Activated effector memory CD4-positive, alpha-beta T cell treated with Interleukin-2 at 50 U/mL for 16 hours (primary cell): ENCODE data around the gene MBD3.
A peak's percentile ranks its signal among the peaks of the same experiment; 100 is the strongest.
"Not testable (repeated sequence)": the region's sequence is repeated elsewhere in the genome, so short reads cannot be mapped to it uniquely, and the experiment has no call there.

Source experiments
- DNase-seq: peaks from one replicate; pipeline ENCODE4 v3.0.0-alpha.2; 2020

MBD3 gene, protein sequence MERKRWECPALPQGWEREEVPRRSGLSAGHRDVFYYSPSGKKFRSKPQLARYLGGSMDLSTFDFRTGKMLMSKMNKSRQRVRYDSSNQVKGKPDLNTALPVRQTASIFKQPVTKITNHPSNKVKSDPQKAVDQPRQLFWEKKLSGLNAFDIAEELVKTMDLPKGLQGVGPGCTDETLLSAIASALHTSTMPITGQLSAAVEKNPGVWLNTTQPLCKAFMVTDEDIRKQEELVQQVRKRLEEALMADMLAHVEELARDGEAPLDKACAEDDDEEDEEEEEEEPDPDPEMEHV

DNA sequence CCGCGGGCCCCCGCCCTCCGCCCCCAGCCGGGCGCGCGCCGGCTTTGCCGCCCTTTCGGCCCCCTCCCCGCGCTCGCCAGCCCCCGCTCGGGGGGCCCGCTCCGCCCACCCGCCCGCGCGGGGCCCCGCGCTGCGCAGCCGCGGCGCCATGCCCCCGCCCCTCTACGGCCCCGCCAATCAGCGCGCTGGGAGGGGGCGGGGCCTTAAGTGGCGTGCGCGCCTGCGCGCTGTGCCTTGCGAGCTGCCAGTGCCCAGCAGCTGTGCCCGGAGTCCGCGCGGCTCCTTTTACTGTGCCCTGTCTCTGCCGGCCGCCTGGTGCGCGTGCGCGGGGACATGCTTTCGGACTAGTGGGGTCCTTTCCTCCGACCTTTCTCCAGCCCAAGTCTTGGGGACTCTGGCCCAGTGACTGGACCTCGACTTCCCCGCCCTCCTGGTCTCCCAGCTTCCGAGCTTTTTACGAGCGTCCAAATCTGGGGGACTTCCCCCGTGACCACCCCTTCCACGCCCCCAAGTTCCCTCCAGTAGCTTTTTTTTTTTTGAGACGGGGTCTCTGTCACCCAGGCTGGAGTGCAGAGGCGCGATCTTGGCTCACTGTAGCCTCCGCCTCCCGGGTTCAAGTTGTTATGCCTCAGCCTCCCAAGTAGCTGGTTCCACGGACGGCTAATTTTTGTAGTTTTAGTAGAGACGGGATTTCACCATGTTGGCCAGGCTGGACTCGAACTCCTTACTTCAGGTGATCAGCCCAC lies at the start of gene MBD3:
TSS of gene MBD3 (minus strand) at position 111 of the 746 bp plus-strand sequence. CDS start 234 bp downstream, outside the sequence.
- DNase-seq, result peak; percentile 81

DNA sequence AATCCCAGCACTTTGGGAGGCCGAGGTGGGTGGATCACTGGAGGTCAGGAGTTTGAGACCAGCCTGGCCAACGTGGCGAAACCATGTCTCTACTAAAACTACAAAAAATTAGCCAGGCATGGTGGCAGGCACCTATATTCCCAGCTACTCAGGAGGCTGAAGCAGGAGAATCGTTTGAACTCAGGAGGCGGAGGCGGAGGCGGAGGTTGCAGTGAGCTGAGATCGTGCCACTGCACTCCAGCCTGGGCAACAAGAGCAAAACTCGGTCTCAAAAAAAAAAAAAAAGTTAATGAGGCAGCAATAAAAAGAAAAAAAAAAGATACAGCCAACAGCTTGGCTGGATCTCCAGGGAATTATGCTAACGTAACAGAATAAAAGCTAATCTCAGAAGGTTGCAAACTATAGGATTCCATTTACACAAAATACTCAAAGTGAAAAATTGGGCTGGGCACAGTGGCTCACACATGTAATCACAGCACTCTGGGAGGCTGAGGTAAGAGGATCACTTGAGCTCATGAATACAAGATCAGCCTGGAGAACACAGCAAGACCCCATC lies 48.3 kb upstream of the MBD3 start:
- DNase-seq, result not testable (repeated sequence)

DNA sequence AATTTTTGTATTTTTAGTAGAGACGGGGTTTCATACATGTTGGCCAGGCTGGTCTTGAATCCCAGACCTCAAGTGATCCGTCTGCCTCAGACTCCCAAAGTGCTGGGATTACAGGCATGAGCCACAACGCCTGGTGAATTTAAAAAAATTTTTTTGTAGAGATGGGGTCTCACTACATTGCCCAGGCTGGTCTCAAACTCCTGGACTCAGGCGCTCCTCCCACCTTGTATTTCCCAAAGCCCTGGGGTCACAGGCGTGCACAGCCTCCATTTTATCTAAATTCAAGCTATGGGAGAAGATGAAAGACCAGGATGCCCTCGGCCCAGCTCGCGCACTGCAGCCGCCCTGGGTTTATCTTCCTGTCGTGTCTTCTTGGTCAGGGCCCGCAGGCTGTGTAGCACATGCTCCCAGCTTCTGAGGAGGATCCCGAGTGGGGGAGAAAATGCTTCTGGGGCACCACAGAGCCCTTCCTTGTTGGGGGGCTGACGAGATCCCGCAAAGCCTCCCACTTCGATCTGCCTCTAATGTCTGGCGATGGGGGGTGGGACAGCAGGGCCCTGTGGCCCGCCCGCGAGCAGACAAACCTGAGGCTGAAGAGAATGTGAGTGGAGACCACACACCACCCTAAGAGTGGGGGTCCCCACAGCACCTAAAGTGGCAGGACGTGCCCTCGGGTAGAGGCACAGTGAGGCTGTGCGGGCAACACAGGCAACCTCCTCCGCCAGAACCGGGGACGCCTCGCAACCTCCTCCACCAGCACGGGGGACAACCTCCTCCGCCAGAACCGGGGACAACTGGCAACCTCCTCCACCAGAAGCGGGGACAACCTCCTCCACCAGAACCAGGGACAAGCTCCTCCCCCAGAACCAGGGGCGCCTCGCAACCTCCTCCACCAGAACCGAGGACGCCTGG lies 43.9 kb upstream of the MBD3 start:
- DNase-seq, result no peak

DNA sequence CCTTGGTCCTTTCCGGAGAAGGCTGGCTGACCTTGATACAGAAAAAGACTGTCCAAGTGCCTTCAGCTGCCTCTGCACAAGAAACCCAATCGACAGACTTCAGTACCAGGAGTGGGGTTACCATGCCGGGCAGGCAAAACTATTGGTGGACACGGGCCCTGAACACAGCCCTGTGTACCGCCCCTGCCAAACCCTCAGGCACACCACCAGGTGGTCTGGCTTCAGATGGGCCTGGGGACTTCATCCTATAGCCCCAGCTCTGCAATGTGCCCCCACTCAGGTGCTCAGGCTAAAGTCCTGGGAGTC lies 42.2 kb upstream of the MBD3 start:
- no peak for DNase-seq

DNA sequence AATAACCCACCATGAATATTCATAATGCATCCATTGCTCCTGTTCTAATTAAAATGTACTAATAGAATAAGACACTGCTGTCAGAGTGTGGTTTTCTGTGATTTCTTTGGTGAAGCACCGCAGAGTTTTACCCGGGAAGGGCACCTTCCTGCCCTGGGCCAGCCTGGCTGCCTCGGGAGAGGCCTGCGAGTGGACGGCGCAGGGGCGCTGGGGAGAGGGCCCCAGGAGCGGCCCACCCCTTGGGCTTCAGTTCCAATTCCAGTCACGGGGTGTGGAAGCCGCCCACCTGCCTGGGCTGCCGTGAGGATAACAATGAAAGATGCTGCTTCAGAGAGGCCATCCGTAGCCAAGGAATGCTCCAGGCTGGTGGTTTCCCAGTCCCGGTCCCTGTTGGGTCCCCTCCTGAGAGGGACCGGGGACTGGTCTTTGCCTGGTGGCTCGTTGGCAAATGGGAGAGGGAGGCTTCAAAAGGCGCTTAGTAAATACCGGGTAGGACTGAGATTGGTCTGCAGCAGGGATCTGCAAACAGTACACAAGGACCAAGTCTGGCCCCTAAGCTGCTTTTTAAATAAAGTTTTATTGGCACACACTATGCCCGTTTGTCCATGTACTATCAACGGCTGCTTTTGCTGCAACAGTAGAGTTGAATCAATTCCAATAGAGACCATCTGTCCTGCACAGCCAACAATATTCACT lies 41.7 kb upstream of the MBD3 start:
- DNase-seq, result no peak

DNA sequence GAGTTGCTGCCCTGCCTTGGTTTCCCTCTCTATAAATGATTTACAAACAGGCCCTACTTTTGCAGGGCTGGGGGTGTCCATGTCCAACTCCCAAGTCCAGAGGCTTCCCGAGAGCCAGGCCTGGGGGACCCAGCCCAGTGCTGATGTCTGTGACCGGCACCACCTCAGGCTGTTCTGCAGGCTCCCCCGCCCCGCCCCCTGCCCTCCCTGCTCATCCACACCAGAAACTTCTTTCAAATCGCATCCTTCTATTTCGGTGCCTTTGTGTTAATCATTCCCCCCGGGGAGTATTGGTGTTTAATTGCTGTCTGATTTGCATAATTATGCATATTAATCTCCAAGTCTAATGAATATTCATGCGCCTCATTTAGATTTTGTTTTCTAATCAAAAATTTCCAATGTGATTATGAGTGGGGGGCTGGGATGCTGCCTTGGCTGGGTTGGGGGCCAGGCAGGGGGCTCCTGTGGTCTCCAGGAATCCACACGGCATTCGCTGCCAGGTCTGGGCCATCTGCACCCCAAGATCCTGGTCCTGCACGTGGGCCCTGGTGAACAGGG lies 40.7 kb upstream of the MBD3 start:
- no peak for DNase-seq

DNA sequence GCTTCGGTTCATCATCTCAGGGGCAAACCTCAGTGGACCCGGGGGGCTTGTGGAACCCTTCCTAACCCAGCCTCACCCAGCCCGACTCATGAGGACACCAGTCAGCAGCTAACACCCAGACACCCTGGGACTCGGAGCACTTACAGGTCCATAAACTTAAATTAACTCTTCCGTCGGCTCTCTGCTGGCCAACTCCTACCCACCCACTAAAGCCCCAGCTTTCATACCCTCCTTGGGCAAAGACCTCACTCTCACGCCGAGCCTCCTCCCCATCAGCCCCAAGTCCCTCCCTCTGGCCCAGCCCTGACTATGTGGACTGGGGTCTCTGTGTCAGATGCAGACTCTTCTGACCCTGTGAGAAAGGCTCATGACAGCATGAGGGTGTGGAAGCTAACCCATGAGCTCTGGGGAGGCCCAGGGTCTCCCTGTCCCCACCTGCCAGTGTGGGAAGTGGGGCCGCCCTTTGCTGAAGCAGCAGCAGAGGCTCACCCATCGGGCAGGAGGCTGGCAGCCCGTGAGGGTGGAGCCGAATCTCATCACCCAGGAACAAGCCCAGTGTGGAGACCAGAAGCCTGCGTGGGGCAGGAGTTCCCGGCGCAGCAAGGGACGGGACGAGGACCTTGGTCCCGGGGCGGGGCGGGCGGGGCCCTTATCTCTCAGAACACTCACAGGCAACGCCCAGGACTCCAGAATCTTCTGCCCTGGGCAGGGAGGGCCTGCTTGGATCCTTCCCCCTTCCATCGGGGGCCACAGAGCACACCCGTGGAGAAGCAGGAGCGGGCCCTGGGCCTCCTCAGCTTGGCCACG lies 40.0 kb upstream of the MBD3 start:
- no peak for DNase-seq

DNA sequence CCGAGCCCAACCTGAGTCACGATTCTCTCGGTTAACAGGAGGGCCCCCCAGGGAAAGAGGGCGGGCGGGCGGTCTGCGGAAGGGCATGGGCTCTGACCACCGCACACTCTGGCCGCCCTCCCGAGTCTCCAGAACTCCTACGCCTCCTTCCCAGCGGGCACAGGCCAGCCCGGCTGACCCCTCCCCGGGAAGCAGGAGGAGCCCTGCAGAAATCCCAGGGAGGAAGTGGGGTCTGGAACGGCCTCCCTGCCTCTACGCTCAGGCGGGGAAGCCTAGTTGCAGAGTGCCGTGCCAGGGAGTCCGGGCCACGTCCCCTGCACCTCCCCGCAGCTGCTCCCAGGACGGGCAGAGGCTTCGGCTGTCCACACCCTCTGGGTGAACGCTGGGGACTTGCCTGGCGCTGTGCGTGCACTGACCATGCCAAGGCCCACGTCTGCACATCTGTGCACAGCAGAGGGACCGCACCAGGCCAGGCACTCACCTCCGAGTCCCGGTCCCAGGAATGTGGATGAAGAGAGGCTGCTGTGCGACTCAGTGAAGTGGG lies 39.0 kb upstream of the MBD3 start:
- DNase-seq, result no peak

DNA sequence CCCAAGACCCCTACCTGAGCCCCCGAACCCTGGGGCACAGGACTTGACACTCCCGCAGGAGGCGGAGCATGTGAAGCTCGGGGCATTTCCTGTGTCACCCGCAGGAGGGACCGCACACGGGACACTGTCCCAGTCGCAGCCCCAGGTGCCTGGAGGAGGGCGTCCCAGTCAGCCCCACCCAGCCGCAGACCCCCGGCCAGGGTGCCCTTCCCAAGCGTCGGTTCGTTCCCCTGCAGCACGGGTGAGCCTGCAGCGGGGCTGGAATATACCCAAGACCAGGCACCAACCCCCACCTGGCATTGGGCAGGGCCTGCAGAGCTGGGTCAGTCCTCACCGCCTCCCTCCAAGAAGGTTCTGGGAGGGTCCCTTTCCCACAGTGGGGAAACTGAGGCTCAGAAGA lies 38.1 kb upstream of the MBD3 start:
- DNase-seq, result no peak

DNA sequence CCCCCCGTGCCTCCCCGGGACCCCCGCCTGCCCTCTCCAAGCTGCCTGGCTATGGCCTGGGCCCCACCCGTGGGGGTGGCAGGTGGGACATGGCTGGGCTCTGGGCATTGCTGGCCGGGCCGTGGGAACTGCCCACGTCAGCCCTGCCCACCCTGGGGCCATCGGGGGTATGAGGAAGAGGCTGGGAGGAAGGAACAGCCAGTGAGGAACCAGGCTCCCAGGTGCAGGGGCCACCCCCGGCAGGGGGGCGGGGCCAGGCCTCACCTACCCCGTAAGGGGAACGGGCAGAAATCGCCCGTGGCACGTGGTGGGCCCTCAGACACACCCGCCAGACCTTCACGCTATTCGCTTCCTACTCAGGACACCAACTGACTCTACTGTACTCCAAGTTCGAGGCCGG lies 37.3 kb upstream of the MBD3 start:
- DNase-seq, result no peak

DNA sequence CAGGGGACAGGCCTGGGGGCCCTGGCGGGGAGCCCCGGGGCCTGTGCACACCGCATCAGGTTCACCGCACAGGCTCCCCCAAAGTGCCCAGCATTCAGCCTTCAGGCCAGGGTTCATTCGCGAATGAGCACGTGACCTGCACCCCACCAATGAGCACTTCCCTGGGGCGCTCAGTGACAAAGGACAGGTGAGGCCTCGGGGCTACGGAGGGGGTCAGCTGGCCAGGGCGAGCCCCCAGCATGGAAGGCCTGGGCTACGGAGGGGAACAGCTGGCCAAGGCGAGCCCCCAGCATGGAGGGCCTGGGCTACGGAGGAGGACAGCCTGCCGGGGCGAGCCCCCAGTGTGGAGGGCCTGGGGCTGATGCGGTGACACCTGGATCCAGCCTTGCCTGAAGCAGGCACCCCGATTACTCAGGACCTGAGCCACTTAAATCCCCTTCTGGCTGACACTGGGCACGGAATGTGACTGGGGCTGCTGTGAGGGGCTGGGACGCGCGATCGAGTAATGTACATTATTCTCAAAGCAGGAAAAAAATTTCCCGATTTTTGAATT lies 36.7 kb upstream of the MBD3 start:
- no peak for DNase-seq

DNA sequence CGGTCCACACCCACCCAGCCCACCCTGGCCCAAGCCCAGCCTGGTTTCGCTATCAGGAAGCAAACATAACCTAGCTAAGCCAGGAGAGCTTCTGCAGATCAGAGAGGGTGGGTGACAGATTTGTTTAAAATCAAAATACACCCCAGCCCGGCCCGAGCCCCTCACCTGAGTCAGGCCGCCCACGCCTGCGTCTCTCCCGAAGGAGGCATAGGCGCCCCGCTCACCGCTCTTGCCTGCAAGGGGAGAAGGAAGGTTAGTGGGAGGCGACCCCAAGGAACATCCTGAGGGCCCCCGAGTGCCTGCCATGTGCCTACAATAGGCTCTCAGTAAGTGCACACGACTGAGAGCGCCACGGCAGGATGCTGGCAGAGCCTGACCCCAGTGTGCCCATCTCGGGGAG lies 34.5 kb upstream of the MBD3 start:
- DNase-seq, result no peak

DNA sequence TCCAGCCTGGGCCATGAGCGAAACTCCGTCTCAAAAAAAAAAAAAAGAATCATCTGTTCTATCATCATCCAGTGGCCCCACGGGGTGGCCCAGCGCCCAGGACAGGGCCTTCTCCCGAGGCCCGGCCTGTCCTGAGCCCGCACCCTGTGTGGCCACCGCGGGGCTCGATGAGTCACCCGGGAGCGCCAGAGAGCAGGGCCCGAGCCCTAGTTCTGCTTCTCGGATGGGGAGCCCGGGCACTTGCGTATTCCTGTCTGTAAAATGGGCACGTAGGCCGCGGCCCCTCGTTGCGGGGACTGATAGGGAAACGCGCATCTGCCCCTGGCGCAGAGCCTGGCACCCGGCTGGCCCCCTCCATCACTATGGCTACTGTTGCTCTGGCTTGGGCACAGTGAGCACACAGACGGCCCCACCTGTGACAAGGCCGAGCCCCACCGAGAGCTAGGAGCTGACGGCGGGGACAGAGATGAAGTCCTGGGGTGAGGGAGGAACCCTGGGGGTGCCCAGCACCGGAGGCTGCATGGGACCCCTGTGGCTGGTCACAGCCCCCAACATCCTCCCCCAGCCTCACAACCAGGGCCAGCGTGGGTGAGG lies 33.8 kb upstream of the MBD3 start:
- DNase-seq, result no peak

DNA sequence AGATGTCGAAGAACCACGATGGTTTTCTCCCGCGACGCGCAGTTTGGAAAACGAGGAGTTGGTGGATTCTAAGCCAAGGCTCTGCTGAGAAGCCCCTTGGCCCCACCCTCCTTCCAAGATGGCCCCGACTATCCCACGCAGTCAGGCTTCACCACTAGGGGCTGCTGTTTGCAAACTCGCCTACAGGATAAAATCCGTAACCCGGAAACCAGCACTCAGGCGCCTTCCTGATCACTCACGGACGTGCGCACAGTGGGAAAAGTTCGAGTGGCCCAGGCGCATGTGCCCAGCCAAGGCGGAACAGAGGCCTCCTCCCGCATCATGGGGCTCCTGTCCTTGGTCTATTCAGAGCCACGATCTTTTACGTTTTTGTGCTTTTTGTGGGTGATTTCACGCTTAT lies 31.8 kb upstream of the MBD3 start:
- no peak for DNase-seq

DNA sequence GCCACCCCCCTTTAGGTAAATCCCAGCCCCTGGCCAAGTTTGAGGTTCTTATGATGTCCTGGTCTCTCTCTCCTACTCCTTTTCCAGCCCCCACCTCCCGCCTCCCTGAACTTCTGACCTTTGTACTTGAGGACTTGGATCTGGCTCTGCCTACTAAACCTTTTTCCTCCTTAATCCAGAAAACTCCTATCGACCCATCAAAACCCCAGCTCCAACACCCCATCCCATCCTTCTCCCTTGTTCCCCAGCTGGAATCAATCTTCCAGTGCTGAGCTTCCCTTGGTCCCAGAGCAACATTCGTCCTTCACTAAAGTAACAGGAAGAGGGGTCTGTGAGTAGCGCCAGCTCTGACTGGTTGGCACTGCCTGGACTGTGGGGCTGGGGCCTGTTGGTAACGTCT lies 29.9 kb upstream of the MBD3 start:
- DNase-seq, result no peak

DNA sequence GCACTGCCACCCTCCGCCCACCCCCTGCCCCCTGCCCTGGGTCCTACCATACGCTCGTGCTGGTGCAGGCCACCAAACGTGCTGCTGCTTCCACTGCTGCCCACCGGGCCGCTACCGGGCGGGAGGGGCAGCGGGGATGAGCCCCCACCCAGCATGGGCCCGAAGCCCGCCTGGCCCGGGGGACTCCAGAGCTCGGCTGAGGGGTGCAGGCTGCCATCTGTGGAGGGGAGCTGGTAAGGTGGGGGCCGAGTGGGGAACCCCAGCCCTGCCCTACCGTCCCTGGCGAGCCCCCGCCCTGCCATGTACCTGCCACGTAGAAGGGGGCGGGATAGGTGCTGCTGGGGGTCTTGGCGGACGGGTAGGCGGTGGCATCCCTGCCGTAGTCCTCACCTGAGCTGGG lies 29.3 kb upstream of the MBD3 start:
- DNase-seq, result no peak

DNA sequence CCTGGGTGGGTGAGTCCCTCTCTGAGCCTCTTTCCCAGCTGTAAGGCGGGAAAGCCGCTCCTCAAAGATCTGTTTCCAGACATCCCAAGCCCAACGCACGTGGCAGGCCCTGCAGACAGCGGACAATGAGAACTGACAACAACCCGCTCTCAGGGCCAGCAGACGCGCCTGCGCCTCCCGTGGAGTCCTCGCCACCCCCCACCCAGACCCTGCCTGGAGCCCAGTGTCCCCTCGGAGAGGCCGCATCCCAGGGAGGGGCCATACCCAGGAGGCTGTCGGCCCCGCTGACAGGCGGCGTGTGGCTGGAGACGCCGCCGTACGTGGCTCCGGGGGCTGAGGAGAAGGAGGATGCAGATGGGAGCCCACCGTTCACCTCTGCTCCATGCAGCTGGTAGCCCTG lies 28.9 kb upstream of the MBD3 start:
- DNase-seq, result no peak

DNA sequence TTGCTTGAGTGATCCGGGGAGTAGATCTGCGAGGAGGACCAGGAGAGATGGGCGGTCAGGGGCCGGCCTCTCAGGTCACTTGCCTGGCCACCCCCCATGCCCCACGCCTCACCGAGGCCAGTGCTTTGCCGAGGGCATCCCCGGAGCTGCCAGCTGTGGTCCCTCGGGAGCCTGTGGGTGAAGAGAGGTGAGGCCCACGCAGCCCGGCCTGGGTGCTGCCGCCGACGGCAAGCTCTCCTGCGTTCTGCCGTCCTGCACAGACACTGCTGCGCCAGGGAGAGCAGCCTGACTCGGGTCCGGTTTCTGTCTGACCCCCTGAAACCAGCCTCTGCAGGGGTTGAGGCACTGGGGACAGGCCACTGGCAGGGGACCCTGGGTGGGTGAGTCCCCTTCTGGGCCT lies 28.4 kb upstream of the MBD3 start:
- DNase-seq, result no peak

DNA sequence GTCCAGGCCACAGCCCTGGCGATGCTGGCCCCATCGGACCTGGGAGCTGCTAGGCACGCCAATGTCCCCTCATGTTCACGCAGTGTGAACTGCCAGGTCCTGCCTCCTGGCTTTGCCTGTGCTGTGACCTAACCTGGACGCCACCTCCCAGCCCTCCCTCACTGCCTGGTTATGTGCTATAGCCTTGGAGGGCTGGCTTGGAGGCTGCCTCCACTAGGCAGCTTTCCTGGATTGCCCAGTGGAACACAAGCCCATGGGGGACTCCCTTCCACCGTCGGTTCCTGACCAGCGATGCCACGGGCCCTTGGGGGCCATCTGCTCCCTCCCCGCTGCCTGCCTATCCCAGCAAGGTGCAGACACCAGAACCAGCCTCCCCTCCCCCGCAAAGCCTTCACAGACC lies 27.8 kb upstream of the MBD3 start:
- no peak for DNase-seq

DNA sequence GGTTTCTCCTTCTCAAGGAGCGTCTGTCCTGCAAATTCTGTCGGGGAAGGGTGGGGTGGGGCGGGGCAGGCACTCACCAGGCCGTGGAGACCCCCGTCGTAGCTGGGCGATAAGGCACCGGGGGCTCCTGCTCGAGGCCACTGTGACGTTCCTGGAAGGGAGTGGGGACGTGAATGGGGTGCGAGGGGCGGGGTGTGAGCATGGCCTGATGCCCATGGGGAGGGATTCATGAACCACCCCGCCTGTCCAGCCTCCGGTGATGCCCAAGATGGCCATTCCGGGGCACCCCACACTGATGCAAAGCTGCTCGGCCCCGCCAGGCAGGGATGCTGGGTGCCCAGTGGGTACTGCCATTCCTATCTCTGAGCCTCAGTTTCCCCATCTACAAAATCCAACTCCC lies 27.0 kb upstream of the MBD3 start:
- DNase-seq, result no peak

DNA sequence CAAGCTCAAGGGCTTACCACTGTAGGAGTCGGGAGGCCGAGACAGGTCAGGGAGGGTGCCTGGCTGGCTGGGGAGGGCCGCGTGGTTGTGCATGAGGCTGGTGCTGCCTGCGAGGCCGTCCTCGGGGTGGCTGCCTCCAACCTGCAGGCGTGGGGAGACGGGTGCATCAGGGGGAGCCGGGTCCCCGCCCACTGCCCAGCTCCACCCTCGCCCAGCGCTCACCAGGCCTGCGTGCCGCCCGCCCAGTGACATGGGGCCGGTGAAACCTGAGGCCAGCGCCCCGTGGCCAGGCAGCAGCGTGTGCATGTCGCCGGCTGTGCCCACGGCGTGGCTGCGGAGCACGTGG lies 26.4 kb upstream of the MBD3 start:
- no peak for DNase-seq
